GM12878 (cell line): ENCODE measurements around the gene ZNF670. TPM values are rescaled to one million over a fixed set of nuclear protein-coding genes. Genes with fewer than 3 reads are reported as not detected.

ENCODE experiments used
- ATAC-seq: fragments of 200-7000 bp; cut with Tn5 transposase; 3 replicates; pipeline ENCODE4 v1.9.1; 2020; ENCODE audit warnings: mild to moderate bottlenecking, moderate library complexity
- BruUV-seq: library from RNA; stranded (reverse); fragments of 400-500 nt; replicated peaks from 2 replicates; lab custom pipeline; 2021; lab: Mats Ljungman, UMichigan
- CTCF ChIA-PET: fragments of 300-600 bp; sonication (Branson Sonifier 250); formaldehyde crosslinking; extraction: SDS; loops from one replicate; lab custom pipeline; 2021; ENCODE audit warnings: inconsistent platforms; lab: Yijun Ruan, JAX
- POLR2A ChIA-PET: fragments of 350-600 bp; formaldehyde crosslinking; extraction: SDS; loops from one replicate; lab custom pipeline; 2021; ENCODE audit warnings: inconsistent platforms; lab: Charles Lee
- RAD21 ChIA-PET: fragments of 300-600 bp; sonication (Branson Sonifier 250); formaldehyde crosslinking; loops from one replicate; lab custom pipeline; 2023; ENCODE audit warnings: antibody characterized with exemption; ENCODE audit not compliant: unreplicated experiment; lab: Charles Lee
- SMC1A ChIA-PET: fragments of 300-600 bp; sonication (Branson Sonifier 250); formaldehyde crosslinking; loops from one replicate; lab custom pipeline; 2023; ENCODE audit not compliant: unreplicated experiment, uncharacterized antibody; lab: Charles Lee
- DNase-seq: peaks from one replicate; pipeline ENCODE4 v3.0.0-alpha.2; 2011; ENCODE audit warnings: low read depth, low spot score
- FAIRE-seq: peaks from 3 replicates; lab custom pipeline; 2011; peaks lifted over from hg19 to GRCh38; lab: Jason Lieb, UNC
- H2AFZ ChIP-seq: 2 replicates; pipeline ENCODE4 v1.6.0; 2011; ENCODE audit warnings: low read depth, low read length, control low read depth; ENCODE audit not compliant: control insufficient read depth
- H3K27ac ChIP-seq: 2 replicates; pipeline ENCODE4 v1.5.1; 2011; ENCODE audit warnings: control low read depth; ENCODE audit not compliant: control insufficient read depth, insufficient read depth
- H3K27me3 ChIP-seq, 2 experiments: replicated peaks in 1 of 2; 2 replicates each; pipeline versions ENCODE4 v1.6.0 to v1.6.1; 2011; ENCODE audit warnings: low read length in 1 of 2; ENCODE audit not compliant: control insufficient read depth in 2 of 2, insufficient read depth in 2 of 2
- H3K36me3 ChIP-seq, 2 experiments: 2 replicates each; pipeline ENCODE4 v1.5.1; 2011; ENCODE audit warnings: low read length in 1 of 2; ENCODE audit not compliant: control insufficient read depth in 2 of 2, insufficient read depth in 2 of 2
- H3K4me1 ChIP-seq: 2 replicates; pipeline ENCODE4 v1.6.1; 2011; ENCODE audit warnings: mild to moderate bottlenecking, low read length, moderate library complexity, mixed read lengths; ENCODE audit not compliant: control insufficient read depth, insufficient read depth
- H3K4me2 ChIP-seq: 2 replicates; pipeline ENCODE4 v1.6.0; 2011; ENCODE audit warnings: control low read depth; ENCODE audit not compliant: control insufficient read depth, insufficient read depth
- H3K4me3 ChIP-seq: fragments of 200-600 bp; sonication (generic); 2 replicates; pipeline ENCODE4 v1.5.1; 2016
- H3K79me2 ChIP-seq: 2 replicates; pipeline ENCODE4 v1.6.0; 2011; ENCODE audit warnings: low read length; ENCODE audit not compliant: control insufficient read depth, insufficient read depth
- H3K9ac ChIP-seq: 2 replicates; pipeline ENCODE4 v1.8.0; 2011; ENCODE audit warnings: low read length, control low read depth, mixed read lengths; ENCODE audit not compliant: control insufficient read depth, insufficient read depth
- H3K9me3 ChIP-seq: replicated peaks from 3 replicates; pipeline ENCODE4 v1.5.1; 2011; ENCODE audit warnings: mild to moderate bottlenecking, low read length; ENCODE audit not compliant: control insufficient read depth, insufficient read depth
- H4K20me1 ChIP-seq: 2 replicates; pipeline ENCODE4 v1.6.0; 2011; ENCODE audit not compliant: control insufficient read depth, insufficient read depth
- ATF2 ChIP-seq: IDR thresholded peaks from 2 replicates; pipeline ENCODE4 v1.6.1; 2012; ENCODE audit warnings: low read length, inconsistent platforms
- CBX3 ChIP-seq: fragments of 200-600 bp; sonication (generic); IDR thresholded peaks from 2 replicates; pipeline ENCODE4 v1.6.1; 2016; ENCODE audit warnings: low read depth, borderline replicate concordance
- CEBPB ChIP-seq, 2 experiments: fragments of 150-350 bp in 1 of 2; IDR thresholded peaks; 2 replicates each; pipeline ENCODE4 v1.6.1; 2012 to 2014; ENCODE audit warnings: low read depth in 2 of 2, low read length in 2 of 2, borderline replicate concordance in 1 of 2, inconsistent platforms in 1 of 2
- CREM ChIP-seq: IDR thresholded peaks from 2 replicates; pipeline ENCODE4 v1.6.1; 2014; ENCODE audit warnings: antibody characterized with exemption, low read depth
- DPF2 ChIP-seq: fragments of 450-650 bp; IDR thresholded peaks from 2 replicates; pipeline ENCODE4 v1.6.1; 2017; ENCODE audit warnings: mild to moderate bottlenecking
- EGR1 ChIP-seq, 2 experiments: IDR thresholded peaks; 1 replicate in 1 of 2; 2 replicates in 1 of 2; pipeline ENCODE4 v1.6.1; 2011 to 2012; ENCODE audit warnings: low read depth in 2 of 2, low read length in 2 of 2, borderline replicate concordance in 1 of 2, mild to moderate bottlenecking in 1 of 2, moderate library complexity in 1 of 2
- FOS ChIP-seq: IDR thresholded peaks from 3 replicates; pipeline ENCODE4 v1.6.1; 2011; ENCODE audit warnings: borderline replicate concordance; ENCODE audit not compliant: insufficient read length; ENCODE audit errors: extremely low read depth
- GATAD2B ChIP-seq: fragments of 450-650 bp; conservative IDR thresholded peaks from 2 replicates; pipeline ENCODE4 v1.6.1; 2017; ENCODE audit warnings: low read depth, mild to moderate bottlenecking, moderate library complexity
- MTA2 ChIP-seq: fragments of 450-650 bp; IDR thresholded peaks from 2 replicates; pipeline ENCODE4 v1.6.1; 2016; ENCODE audit warnings: low read depth, mild to moderate bottlenecking, moderate library complexity
- POU2F2 ChIP-seq: IDR thresholded peaks from 3 replicates; pipeline ENCODE4 v1.6.1; 2011; ENCODE audit warnings: low read depth, mild to moderate bottlenecking, low read length, borderline replicate concordance
- SPI1 ChIP-seq: IDR thresholded peaks from 2 replicates; pipeline ENCODE4 v1.6.1; 2011; ENCODE audit warnings: low read depth, mild to moderate bottlenecking, low read length, moderate library complexity, borderline replicate concordance; ENCODE audit not compliant: insufficient read depth
- SRF ChIP-seq, 2 experiments: IDR thresholded peaks; 2 replicates each; pipeline ENCODE4 v1.6.1; 2011; ENCODE audit warnings: low read depth in 2 of 2, low read length in 2 of 2, mild to moderate bottlenecking in 1 of 2, moderate library complexity in 1 of 2
- ZNF207 ChIP-seq: fragments of 450-650 bp; IDR thresholded peaks from 2 replicates; pipeline ENCODE4 v1.6.1; 2014; ENCODE audit warnings: antibody characterized with exemption, mild to moderate bottlenecking, borderline replicate concordance
- WGBS: methylation state at CpG from one replicate; pipeline ENCODE4 v1.1.6; 2016; ENCODE audit warnings: low lambda C conversion rate; ENCODE audit not compliant: insufficient replicate concordance, insufficient coverage; ENCODE audit errors: missing lambda C conversion rate; 5-methylcytosine and 5-hydroxymethylcytosine counted together
- in situ Hi-C: fragments of 300-500 bp; cut with MboI; formaldehyde crosslinking; loops from 9 replicates; pipeline ENCODE4 v1.14.3; 2018; ENCODE audit warnings: mixed read lengths
- intact Hi-C: fragments of 100-400 bp; cut with micrococcal nuclease; formaldehyde crosslinking; loops from one replicate; pipeline ENCODE4 v1.14.2; 2022; ENCODE audit not compliant: unreplicated experiment
- polyA plus RNA-seq, 11 experiments: library from polyadenylated mRNA; depleted of rRNA in 4 of 11; unstranded in 6 of 11; stranded (reverse) in 5 of 11; fragments of >200 nt; fragmentation: Nextera tagmentation in 4 of 11; fragmentation: Illumina TruSeq in 1 of 11; extraction: Ambion mirVana in 4 of 11; extraction: Trizol in 1 of 11; gene quantifications; 1 replicate in 1 of 11; 2 replicates in 10 of 11; pipeline versions ENCODE4 v1.2.1 to v1.2.3, GENCODE V29; 2011 to 2016; ENCODE audit warnings: inconsistent platforms in 2 of 11, missing spikeins in 2 of 11, low read depth in 1 of 11
- total RNA-seq, 4 experiments: library from RNA; depleted of rRNA in 3 of 4; stranded (reverse); fragments of >200 nt in 3 of 4; fragmentation: Illumina TruSeq in 1 of 4; extraction: Trizol in 1 of 4; gene quantifications; 2 replicates each; pipeline versions ENCODE4 v1.2.1 to v1.2.3, GENCODE V29; 2013 to 2021
- TF ChIP-seq, protein P1 (sequence below): IDR thresholded peaks from 2 replicates; pipeline ENCODE4 v1.6.1; 2011; ENCODE audit warnings: low read depth, mild to moderate bottlenecking, low read length, moderate library complexity, borderline replicate concordance; ENCODE audit errors: extremely low read depth

ZNF670 gene
- total and polyA plus RNA-seq, 10 of the 15 experiments (the other 5 are each of a cell fraction or from before 2014, with no cell fraction given) = 3.0 to 9.0 (median 5.3) TPM

GRCh38 chr1:247070645-247071044 lies 8.0 kb downstream of the ZNF670 start:
- ChIA-PET SMC1A (no interaction called here), POLR2A (no interaction called here), RAD21 (no interaction called here), CTCF (no interaction called here)
- in situ Hi-C loops = no loop called here
- BruUV-seq = no TSS peak
- no peaks in the 10 kb centered on the region for H4K20me1 ChIP-seq
- intact Hi-C loops = no loop called here
- H3K4me1 ChIP-seq = no peaks in the 10 kb centered on the region
- H3K27ac ChIP-seq = no peak overlapping the region
- DNase-seq = no peak
- H3K79me2 ChIP-seq = no peaks in the 10 kb centered on the region
- no peaks in the 10 kb centered on the region for H3K27me3 ChIP-seq
- WGBS = 49% methylated on average over 3 of the region's 3 CpGs
- H3K9ac ChIP-seq = no peak overlapping the region
- TF ChIP-seq SPI1 (no peak), POU2F2 (no peak), CREM (no peak), GATAD2B (no peak), SRF (IDR thresholded peaks at IDR 0.05; ENCODE audit: low read depth in 2 of 2, low read length in 2 of 2) (no peak), MTA2 (no peak)
- TF ChIP-seq, protein P1, sequence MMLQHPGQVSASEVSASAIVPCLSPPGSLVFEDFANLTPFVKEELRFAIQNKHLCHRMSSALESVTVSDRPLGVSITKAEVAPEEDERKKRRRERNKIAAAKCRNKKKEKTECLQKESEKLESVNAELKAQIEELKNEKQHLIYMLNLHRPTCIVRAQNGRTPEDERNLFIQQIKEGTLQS = no peak
- H3K36me3 ChIP-seq = no peaks in the 10 kb centered on the region
- ATAC-seq = no peak
- H3K9me3 ChIP-seq = peaks cover 16% of the 10 kb centered on the region; the same call in 2 of the 3 replicates
- no peak overlapping the region for H2AFZ ChIP-seq
- no peak overlapping the region for H3K4me3 ChIP-seq
- FAIRE-seq = no peak
- no peak overlapping the region for H3K4me2 ChIP-seq

DNA sequence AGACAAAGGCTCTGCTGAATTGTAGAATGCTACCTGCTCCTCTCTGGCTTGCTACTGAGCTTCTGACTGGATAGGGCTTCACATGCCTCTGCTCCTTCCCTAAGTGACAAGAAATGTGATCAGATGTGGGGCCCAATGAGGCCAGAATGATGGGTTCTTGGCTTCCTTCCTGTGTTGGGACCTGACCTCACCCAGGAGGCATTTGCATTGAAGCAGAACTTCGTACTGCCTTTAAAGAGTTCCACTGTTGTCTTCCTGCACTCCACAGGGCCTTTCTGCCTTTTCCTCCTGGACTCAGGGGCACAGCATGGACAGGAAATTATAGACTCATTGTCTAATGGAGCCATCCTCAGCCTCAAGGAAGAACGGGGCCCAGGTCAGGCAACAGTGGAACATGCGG lies 14.3 kb downstream of the ZNF670 start:
- CTCF ChIA-PET = no interaction called here
- H2AFZ ChIP-seq = no peak overlapping the region
- POLR2A ChIA-PET = no interaction called here
- no peak overlapping the region for H3K4me2 ChIP-seq
- no peaks in the 10 kb centered on the region; a peak in 1 of 4 replicates for H3K36me3 ChIP-seq
- no peak overlapping the region for H3K27ac ChIP-seq
- TF ChIP-seq ZNF207 (no peak), ATF2 (no peak), CEBPB (IDR thresholded peaks at IDR 0.05; ENCODE audit: borderline replicate concordance in 1 of 2, low read depth in 2 of 2, low read length in 2 of 2) (no peak), DPF2 (no peak), EGR1 (IDR thresholded peaks at IDR 0.05; ENCODE audit: borderline replicate concordance in 1 of 2, low read depth in 2 of 2, low read length in 2 of 2) (no peak), FOS (no peak), CBX3 (no peak)
- BruUV-seq = no TSS peak
- peaks cover 1% of the 10 kb centered on the region; the same call in 1 of the 2 replicates for H3K79me2 ChIP-seq
- RAD21 ChIA-PET = no interaction called here
- H3K27me3 ChIP-seq = no peaks in the 10 kb centered on the region
- H3K4me1 ChIP-seq = no peaks in the 10 kb centered on the region
- no peak for ATAC-seq
- intact Hi-C loops = no loop called here
- DNase-seq = no peak
- H3K9ac ChIP-seq = no peak overlapping the region
- in situ Hi-C loops = no loop called here
- H3K9me3 ChIP-seq = peaks cover 16% of the 10 kb centered on the region; the same call in 2 of the 3 replicates
- no peaks in the 10 kb centered on the region for H4K20me1 ChIP-seq
- SMC1A ChIA-PET = no interaction called here
- no peak for FAIRE-seq
- WGBS = 95% methylated on average over 3 of the region's 3 CpGs
- H3K4me3 ChIP-seq = no peak overlapping the region
